Stimulated activated CD8-positive, alpha-beta memory T cell treated with anti-CD3 and anti-CD28 coated beads, Interleukin-12 subunit alpha, Interleukin-12 subunit beta, amount 100 ng/mL, for 24 hours (primary cell): ENCODE results near the gene SNHG17.
A peak's percentile ranks its signal among the peaks of the same experiment; 100 is the strongest.
"Not testable (repeated sequence)": the region's sequence is repeated elsewhere in the genome, so short reads cannot be mapped to it uniquely, and the experiment has no call there.

ENCODE experiments used
- DNase-seq: peaks from one replicate; pipeline ENCODE4 v3.0.0-alpha.2; 2020; ENCODE audit errors: extremely low read depth

Gene SNHG17

DNA sequence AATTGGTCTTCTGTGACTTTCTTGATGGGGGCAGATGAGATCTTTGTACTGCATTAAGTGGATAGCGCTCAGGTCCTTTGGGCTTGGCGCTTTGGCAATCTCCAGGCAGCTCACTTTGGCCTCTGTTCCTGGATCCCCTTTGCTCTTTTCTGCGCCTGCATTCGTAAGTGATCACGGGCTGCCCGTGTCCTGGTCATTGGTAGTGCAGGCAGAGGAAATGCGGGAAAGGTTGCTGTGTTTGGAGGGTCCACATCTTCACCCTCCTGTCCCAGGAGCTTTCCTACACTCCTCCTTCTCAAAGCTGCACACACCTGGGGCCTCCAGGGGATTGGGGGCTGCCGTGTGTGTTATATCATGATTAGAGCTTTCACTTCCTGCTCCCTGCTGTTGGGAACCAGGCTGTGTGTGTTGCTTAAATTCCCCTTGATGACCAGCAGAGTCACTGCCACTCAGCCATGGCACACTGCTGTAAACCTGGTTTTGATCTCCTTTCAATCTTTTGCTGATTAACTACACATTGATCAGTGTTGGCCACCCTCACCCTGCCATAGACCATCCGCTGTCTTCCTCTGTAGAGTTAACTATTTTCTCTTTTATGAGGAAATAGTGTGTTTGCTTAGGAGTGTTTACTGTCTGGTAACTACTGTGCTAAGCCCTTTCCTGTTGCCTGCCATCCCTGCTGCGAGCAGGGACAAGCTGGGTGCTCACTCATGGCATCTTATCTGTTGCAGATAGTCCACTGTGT, 13.0 kb upstream of the SNHG17 start:
- DNase-seq: no peak

DNA sequence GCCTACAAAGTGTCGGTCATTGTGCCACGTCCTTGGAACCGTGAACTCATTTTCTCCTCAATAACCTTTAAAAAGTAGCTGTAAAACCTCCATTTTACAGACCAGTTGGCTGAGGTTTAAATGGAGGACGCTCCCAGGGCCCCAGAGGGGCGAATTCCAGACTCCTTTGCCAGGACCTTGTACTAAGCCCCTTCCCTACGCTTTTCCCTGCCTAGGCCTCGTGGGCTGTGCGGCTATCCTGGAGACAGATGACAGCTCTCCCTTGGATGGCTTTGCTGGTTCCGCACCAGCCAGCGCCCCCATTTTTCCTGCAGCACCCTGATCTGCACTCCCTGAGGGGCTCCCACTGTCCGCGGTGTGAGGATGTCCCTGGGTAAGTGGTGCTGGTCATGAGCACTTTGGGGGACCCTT, 12.1 kb upstream of the SNHG17 start:
- DNase-seq: no peak

DNA sequence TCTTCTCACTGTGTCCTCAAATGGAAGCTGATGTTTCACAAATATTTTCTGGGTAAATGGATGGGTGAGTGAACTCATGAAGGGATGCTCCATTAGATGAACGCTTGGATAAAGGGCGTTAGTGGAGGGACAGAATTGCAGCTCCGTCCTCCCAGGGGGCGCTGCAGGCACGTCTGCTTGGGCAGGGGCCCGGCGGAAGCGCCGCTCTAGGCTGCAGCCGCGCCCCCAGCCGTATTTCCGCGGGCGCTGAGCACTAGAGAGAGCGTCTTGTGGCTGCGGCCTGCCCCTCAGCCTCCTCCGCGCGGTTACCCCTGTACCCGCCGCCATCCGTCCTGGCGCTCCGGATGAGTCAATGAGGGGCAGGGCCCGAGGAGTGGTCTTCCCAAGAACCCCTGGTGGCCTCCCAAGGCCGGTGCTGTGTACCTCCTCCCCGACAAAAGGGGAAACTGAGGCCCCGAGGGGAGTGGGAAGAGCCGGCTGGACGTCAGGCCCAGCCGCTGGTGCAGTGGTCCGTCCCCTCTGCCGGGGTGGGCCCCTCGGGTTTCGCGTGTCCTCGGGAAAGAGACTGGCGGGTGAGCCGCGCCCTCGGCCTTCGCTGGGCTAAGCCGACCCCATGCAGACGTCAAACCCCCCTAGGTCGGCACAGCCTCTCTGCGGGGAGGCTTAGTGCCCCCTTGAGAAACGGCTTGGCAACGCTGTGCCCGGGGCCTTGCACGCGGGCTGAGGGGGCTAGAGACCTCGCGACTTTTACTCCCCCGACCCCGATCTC, 11.5 kb upstream of the SNHG17 start:
- peak; percentile 83 for DNase-seq

DNA sequence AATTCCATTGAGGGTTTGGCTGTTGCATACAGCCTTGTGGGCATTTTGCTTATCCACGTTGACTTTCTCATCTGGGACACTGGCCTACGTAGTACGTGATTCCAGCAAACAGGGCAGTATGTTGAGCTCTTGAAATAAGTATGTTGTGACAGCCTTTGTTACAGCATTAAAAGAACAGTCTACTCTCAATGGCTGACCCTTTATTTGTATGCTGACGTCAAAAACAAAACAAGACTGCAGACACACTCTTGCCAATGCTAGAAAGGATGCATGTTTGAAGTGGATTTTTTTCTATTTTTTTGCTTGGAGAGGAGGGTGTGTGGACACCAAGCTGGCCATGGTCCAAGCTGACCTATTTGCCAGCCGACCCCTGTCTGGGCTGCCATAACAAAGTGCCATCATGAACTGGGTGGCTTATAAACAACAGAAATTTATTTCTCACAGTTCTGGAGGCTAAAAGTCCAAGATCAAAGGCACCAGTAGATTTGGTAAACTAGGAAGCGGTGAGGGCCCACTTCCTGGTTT, 10.8 kb upstream of the SNHG17 start:
- no peak for DNase-seq

- DNase-seq: no peak
Measured at GRCh38 chr20:38445381-38445796, 10.3 kb upstream of the SNHG17 start.

- no peak for DNase-seq
Measured at GRCh38 chr20:38441916-38442315, 6.8 kb upstream of the SNHG17 start.

DNA sequence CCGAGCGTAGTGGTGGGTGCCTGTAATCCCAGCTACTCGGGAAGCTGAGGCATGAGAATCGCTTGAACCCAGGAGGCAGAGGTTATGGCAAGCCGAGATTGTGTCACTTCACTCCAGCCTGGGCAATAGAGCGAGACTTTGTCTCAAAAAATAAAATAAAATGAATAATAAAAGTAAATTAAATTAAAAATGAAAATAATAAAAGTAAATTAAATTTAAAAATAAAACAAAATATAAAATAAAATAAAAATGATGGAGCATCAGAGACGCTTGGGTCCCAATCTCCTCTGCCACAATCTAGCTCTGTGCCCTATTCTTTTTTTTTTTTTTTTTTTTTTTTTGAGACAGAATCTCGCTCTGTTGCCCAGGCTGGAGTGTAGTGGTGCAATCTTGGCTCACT, 6.0 kb upstream of the SNHG17 start:
- DNase-seq: not testable (repeated sequence)

- no peak for DNase-seq
Measured at GRCh38 chr20:38437796-38438195, 2.7 kb upstream of the SNHG17 start.

GRCh38 chr20:38435555-38435939, 419 bp upstream of the SNHG17 start:
- no peak for DNase-seq

- DNase-seq: no peak
Measured at GRCh38 chr20:38434301-38434741, 807 bp downstream of the SNHG17 start.

GRCh38 chr20:38433304-38433972, 1.7 kb downstream of the SNHG17 start:
- DNase-seq: no peak

DNA sequence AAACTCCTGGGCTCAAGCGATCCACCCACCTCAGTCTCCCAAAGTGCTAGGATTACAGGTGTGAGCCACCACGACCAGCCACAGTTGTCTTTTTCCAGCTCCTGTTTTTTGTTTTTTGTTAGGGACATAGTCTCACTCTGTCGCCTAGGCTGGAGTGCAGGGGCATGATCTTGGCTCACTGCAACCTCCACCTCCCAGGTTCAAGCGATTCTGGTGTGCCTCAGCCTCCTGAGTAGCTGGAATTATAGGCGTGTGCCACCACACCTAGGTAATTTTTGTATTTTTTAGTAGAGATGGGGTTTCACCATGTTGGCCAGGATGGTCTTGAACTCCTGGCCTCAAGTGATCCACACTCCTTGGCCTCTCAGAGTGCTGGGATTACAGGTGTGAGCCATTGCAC, 2.3 kb downstream of the SNHG17 start:
- DNase-seq: not testable (repeated sequence)

- DNase-seq: no peak
Measured at GRCh38 chr20:38432292-38432691, 2.8 kb downstream of the SNHG17 start.

- no peak for DNase-seq
Measured at GRCh38 chr20:38430679-38431325, 4.3 kb downstream of the SNHG17 start.

DNA sequence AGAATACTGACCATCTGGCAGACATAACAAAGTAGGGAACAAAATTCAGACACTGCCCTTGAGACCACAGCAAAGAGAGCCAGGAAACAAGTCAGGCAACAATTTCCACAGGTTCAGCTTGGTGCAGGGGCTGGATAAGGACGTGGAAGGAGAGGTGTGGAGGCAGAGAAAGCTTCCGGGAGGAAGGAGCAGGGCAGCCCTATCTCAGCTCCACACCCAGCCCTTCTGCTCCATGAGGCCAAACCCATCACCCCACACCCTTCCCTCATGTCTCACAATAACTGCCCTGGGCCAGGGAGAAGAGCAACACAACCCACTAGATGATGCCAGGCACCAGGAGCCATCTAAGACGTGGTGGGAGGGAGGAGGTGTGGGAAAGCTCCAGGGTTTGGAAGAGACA, 5.8 kb downstream of the SNHG17 start:
- DNase-seq: no peak

GRCh38 chr20:38428800-38429199, 6.3 kb downstream of the SNHG17 start:
- DNase-seq: no peak

- no peak for DNase-seq
Measured at GRCh38 chr20:38427655-38428023, 7.5 kb downstream of the SNHG17 start.

DNA sequence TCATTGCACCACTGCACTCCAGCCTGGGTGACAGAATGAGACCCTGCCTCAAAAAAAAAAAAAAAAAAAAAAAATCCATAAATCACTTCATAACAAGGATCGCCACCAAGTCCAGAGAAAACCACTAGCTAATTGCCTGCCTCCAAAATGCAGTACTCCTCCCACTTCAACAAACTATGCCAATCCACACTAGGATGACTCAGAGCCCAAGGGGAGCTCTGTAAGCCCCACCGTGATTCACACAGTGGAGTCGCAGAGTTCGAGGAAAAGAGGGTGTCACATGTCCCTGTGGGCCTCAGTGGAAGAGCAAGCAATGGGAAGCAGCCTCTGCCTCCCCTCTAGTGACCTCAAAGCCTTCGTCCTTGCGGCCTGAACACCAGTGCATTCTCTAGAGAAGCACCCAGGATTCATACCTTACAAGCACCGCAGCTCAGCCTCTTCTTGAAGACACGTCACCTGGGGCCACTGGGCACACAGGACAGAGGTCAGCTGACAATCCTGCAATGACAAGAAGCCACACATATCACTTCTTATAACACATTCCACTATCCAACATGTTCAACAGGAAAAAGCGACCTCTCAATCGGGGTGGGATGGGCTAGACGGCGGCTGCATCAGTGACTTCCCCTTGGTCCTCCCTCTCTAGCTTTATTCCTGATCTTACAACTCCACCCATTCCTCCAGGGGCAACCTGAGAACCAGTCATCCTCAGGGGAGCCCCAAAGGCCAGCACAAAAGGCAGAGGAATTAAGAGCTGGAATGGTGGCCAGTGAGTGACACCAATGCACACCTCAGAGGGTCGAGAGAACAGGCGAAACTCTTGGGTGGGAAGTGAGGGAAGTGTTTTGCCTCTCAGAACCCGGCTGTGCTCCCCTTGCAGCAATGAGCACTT, 8.9 kb downstream of the SNHG17 start:
- DNase-seq: no peak

GRCh38 chr20:38424401-38424800, 10.7 kb downstream of the SNHG17 start:
- no peak for DNase-seq

DNA sequence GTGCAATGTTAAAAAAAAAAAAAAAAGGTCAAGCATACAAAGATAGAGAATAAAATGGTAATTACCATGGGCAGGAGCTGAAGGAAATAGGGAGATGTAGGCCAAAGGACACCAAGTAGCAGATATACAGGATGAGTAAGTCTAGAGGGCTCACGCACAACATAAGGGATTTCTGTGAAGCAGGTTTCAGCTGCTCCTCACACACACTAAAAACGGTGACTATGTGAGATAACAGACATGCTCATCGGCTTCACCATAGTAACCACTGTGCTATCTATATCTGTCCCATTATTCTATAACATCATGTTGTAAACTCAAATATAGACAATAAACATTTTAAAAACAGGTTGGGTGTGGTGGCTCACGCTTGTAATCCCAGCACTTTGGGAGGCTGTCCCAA, 11.6 kb downstream of the SNHG17 start:
- no peak for DNase-seq

- DNase-seq: no peak
Measured at GRCh38 chr20:38421915-38422314, 13.2 kb downstream of the SNHG17 start.
